Uterus (tissue), 4 donors: ENCODE data around the gene GIT1. TPM values are rescaled to one million over a fixed set of nuclear protein-coding genes. Genes with fewer than 3 reads are reported as not detected.

ENCODE experiments used
- DNase-seq, 2 donors: peaks; one replicate each; pipeline ENCODE4 v3.0.0-alpha.2; 2019 to 2020
- H3K27ac ChIP-seq, 2 donors: fragments of 200-600 bp; sonication (generic); 1 replicate in 1 of 2; 2 replicates in 1 of 2; pipeline ENCODE4 v1.5.1; 2016 to 2018
- H3K27me3 ChIP-seq, 2 donors: fragments of 200-600 bp; sonication (generic); one replicate each; pipeline ENCODE4 v1.5.1; 2018 to 2019; ENCODE audit warnings: control low read depth in 1 of 2
- H3K36me3 ChIP-seq, 2 donors: fragments of 200-600 bp; sonication (generic); one replicate each; pipeline ENCODE4 v1.5.1; 2019; ENCODE audit warnings: control low read depth in 1 of 2
- H3K4me1 ChIP-seq, 2 donors: fragments of 200-600 bp; sonication (generic); one replicate each; pipeline ENCODE4 v1.5.1; 2018 to 2019; ENCODE audit warnings: control low read depth in 1 of 2
- H3K4me3 ChIP-seq, 2 donors: fragments of 200-600 bp; sonication (generic); 1 replicate in 1 of 2; 2 replicates in 1 of 2; pipeline ENCODE4 v1.5.1; 2018 to 2019; ENCODE audit warnings: mild to moderate bottlenecking in 1 of 2
- H3K9me3 ChIP-seq, 2 donors: fragments of 200-600 bp; sonication (generic); one replicate each; pipeline ENCODE4 v1.5.1; 2019; ENCODE audit warnings: control low read depth in 1 of 2
- POLR2A ChIP-seq, 2 donors: fragments of 450-650 bp; IDR thresholded peaks; one replicate each; pipeline ENCODE4 v1.6.1; 2016; ENCODE audit warnings: antibody characterized with exemption in 2 of 2, mild to moderate bottlenecking in 1 of 2, moderate library complexity in 1 of 2
- intact Hi-C: fragments of 100-400 bp; cut with DNase I; formaldehyde crosslinking; loops from one replicate; pipeline ENCODE4 v1.15.1; 2023; ENCODE audit warnings: low total_unique reads
- total RNA-seq, 4 donors: library from RNA; depleted of rRNA in 3 of 4; stranded (reverse); fragments of >200 nt in 3 of 4; gene quantifications; one replicate each; pipeline versions ENCODE4 v1.1.0 to v1.2.4, GENCODE V29; 2014 to 2023
- TF ChIP-seq, protein P1 (sequence below), 4 experiments: fragments of 200-600 bp in 2 of 4; fragments of 450-650 bp in 2 of 4; sonication (generic) in 2 of 4; IDR thresholded peaks; one replicate each; pipeline ENCODE4 v1.5.1; 2016 to 2019; ENCODE audit warnings: antibody characterized with exemption in 4 of 4, mild to moderate bottlenecking in 2 of 4, moderate library complexity in 1 of 4
- donor health status: DM: yes; HTN: yes; CAD: no.

GIT1 gene
- total RNA-seq, 4 donors from 2014 or later = 13.1 to 75.0 (median 22.9) TPM

DNA sequence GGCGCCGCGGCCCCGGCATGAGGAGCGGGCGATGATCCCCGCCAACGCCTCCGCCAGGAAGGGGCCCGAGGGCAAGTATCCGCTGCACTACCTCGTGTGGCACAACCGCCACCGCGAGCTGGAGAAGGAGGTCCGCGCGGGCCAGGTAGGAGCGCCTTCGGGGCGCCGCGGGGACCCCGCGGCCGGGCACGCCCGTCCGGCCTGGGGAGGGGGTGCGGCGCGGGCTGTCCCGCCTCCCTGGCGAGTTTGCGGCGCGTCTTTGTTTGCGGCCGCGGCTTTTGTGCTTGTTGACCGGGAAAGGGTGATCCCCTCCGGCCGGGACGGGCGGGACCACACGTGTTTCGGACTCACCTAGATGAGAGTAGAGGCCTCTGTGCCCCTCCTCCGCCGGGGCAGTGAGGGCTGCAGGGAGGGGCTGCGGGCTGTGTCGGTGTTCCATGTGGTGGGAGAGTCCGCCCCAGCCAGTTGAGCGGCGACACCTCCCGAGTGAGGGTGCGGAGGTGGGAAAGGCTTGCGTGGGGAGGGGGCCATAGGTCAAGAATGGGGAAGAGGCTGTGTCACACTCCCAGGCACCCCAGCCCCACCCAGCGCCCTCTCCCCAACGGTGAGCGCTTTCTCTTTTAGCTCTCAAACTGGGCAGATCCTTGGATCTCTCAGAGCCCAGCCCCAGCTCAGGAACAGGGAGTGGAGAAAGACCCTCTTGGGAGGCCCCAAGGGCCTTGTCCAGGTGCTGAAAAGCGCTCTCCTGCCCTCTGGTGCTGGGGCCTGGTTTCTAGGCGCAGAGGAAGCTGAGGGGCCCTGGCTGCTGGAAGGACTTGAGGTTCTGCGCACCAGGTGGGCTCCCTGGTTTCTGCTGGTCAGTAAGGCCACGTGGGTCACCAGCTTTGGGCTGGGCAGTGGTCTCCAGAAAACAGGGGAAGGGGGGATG, 4.4 kb upstream of the GIT1 start:
- H3K27ac ChIP-seq = peak overlapping the region in 1 of 2 donors; percentile 89
- intact Hi-C loops = no loop called here

DNA sequence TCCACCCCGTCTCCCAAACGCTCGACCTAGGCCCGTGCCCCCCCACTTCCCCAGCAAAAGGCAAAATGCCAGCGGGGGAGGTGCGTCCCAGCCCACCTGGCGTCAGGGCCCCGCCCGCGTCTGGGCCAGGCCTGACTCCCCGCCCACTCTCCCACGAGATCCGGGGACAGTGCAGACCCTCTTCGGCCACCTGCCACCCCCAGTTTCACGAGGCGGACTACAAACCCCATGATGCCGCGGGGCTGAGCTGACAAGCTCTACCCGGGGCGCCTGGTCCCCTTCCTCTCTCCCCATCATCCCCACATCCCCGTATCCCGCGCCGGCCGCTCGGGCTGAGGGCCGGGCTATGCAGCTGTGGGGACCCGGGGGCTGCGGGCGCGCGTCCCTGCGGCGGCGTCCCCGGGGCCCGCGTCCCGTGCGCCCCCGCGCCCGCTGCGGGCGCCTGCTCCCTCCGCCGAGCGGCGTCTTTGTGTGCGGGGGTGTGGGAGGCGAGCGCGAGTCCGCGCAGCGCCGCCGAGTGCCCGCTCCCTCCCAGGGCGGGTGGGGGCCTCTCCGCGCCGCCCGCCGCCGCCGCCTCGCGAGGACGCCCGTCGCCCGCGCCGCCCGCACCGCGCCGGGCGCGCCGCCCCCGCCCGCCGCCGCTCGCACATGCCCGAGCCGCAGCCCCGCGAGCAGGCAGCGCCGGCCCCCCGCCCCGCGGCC, 3.6 kb upstream of the GIT1 start, which contains the start of gene ANKRD13B:
Gene ANKRD13B, plus strand, starts transcription at position 283 of the 702 bp plus-strand sequence. CDS start 490 bp downstream, outside the sequence.
- Histone ChIP-seq H3K9me3 (no peaks in the 10 kb centered on the region), H3K4me1 (peaks cover 0 to 25% of the 10 kb centered on the region in 2 donors), H3K36me3 (no peaks in the 10 kb centered on the region), H3K27me3 (no peaks in the 10 kb centered on the region), H3K4me3 (peak within 1 kb of the TSS; percentile 39 to 66), H3K27ac (peak within 1 kb of the TSS; percentile 84 to 89)
- TF ChIP-seq, protein P1, sequence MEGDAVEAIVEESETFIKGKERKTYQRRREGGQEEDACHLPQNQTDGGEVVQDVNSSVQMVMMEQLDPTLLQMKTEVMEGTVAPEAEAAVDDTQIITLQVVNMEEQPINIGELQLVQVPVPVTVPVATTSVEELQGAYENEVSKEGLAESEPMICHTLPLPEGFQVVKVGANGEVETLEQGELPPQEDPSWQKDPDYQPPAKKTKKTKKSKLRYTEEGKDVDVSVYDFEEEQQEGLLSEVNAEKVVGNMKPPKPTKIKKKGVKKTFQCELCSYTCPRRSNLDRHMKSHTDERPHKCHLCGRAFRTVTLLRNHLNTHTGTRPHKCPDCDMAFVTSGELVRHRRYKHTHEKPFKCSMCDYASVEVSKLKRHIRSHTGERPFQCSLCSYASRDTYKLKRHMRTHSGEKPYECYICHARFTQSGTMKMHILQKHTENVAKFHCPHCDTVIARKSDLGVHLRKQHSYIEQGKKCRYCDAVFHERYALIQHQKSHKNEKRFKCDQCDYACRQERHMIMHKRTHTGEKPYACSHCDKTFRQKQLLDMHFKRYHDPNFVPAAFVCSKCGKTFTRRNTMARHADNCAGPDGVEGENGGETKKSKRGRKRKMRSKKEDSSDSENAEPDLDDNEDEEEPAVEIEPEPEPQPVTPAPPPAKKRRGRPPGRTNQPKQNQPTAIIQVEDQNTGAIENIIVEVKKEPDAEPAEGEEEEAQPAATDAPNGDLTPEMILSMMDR (IDR thresholded peaks at IDR 0.05) = peak in 1 of 4 experiments; percentile 7
- no peak for TF ChIP-seq POLR2A (IDR thresholded peaks at IDR 0.05)
- DNase-seq = peak; percentile 55 to 57
- intact Hi-C loops = no loop called here

More for the DNA sequence above, 4.4 kb upstream of the GIT1 start:
- H3K36me3 ChIP-seq = no peaks in the 10 kb centered on the region
- H3K9me3 ChIP-seq = no peaks in the 10 kb centered on the region
- H3K27me3 ChIP-seq = no peaks in the 10 kb centered on the region
- peaks cover 0 to 23% of the 10 kb centered on the region in 2 donors for H3K4me1 ChIP-seq
- TF ChIP-seq, protein P1 (IDR thresholded peaks at IDR 0.05) = no peak
- TF ChIP-seq POLR2A (IDR thresholded peaks at IDR 0.05) = no peak
- H3K4me3 ChIP-seq = peak overlapping the region; percentile 27 to 66
- peak; percentile 26 to 28 for DNase-seq

DNA sequence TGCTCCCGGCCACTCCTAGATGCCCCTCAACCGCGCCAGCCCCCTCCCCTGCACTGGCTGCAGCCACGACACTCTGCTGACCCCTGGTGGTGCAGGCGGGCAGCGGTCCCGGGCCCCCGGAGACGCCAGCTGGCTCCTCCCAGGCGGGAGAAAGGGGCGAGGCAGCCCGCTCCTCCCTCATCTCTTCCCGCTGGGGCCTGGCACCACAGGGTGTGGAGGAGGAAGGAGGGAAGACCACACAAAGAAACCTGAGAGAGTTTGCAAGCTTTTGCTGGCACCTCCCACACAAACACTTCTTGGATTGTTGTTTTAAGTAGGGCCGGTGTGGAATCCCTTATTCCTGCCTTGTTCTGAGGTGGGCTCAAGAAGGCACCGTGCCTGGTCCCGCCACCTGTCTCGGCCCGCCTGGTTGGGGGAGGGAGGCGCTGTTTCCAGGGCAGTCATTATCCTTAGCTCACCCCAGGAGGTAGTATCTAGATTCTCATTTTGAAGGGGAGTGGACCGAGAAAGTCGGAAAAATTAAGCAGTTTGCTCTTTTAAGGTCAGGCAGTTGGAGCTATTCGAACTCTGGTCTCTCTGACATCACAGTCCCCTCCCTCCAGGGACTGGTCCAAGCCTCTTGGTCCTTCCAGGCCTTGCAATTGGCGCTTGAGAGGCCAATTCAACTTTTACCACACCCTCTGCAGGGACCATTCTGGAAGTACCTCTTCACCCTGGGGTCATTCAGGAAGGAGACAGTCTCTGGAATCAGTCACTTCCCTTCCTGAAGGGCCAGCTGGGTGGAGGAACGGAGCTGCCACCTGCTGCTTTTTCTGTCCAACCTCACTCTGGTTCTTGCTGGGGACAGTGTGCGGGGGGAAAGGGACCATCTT, 2.5 kb upstream of the GIT1 start:
- H3K36me3 ChIP-seq = no peaks in the 10 kb centered on the region
- peak overlapping the region; percentile 16 to 26 for H3K4me3 ChIP-seq
- H3K9me3 ChIP-seq = no peaks in the 10 kb centered on the region
- no peaks in the 10 kb centered on the region for H3K27me3 ChIP-seq
- TF ChIP-seq POLR2A (IDR thresholded peaks at IDR 0.05) = peak; percentile 17 to 18
- TF ChIP-seq, protein P1 (IDR thresholded peaks at IDR 0.05) = peak; percentile 95 to 97 (median 96)
- peak; percentile 89 to 91 for DNase-seq
- H3K27ac ChIP-seq = peak overlapping the region; percentile 84 to 89
- peaks cover 0 to 29% of the 10 kb centered on the region in 2 donors for H3K4me1 ChIP-seq
- intact Hi-C loops = no loop called here

DNA sequence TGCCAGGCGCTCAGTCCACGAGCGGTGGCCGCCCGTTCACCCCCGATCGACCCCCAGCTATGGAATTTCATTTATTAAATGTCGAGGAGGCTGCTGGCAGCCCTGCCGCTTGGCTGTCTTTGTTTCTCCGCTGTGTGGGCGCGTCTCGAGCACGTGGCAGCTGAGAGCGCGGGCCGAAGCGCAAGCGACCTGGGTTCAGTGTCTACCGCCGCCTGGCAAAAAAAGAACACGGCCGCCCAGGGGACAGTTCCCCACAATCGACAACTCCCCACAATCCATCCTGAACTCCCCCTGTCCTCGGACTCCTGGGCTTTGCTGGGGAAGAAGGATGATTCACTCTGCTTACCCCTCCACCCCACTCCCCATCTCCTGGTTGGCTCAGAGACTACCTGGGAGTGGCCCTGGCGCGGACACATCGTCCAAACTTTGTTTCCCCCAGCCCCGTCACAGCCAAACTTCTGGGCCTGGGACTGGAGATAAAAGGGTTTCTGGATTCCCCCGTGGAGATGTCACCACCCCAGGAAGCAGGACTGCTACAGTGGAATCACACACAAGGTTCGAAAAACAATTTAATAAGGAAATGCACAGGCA, 1.8 kb upstream of the GIT1 start:
- DNase-seq = peak; percentile 77 to 80
- no peaks in the 10 kb centered on the region for H3K27me3 ChIP-seq
- peaks cover 0 to 29% of the 10 kb centered on the region in 2 donors for H3K4me1 ChIP-seq
- H3K36me3 ChIP-seq = no peaks in the 10 kb centered on the region
- H3K4me3 ChIP-seq = peak overlapping the region; percentile 16 to 26
- H3K27ac ChIP-seq = peak overlapping the region; percentile 84 to 89
- no peaks in the 10 kb centered on the region for H3K9me3 ChIP-seq
- TF ChIP-seq, protein P1 (IDR thresholded peaks at IDR 0.05) = no peak
- no peak for TF ChIP-seq POLR2A (IDR thresholded peaks at IDR 0.05)
- intact Hi-C loops = no loop called here
